HG02938 (cell line): ENCODE results near the gene LMTK2.

Experiments
- ATAC-seq: cut with Tn5 transposase; IDR thresholded peaks from one replicate; pipeline ENCODE4 v1.9.1; 2021; ENCODE audit warnings: mild to moderate bottlenecking, moderate library complexity; ENCODE audit not compliant: unreplicated experiment

The LMTK2 gene

DNA sequence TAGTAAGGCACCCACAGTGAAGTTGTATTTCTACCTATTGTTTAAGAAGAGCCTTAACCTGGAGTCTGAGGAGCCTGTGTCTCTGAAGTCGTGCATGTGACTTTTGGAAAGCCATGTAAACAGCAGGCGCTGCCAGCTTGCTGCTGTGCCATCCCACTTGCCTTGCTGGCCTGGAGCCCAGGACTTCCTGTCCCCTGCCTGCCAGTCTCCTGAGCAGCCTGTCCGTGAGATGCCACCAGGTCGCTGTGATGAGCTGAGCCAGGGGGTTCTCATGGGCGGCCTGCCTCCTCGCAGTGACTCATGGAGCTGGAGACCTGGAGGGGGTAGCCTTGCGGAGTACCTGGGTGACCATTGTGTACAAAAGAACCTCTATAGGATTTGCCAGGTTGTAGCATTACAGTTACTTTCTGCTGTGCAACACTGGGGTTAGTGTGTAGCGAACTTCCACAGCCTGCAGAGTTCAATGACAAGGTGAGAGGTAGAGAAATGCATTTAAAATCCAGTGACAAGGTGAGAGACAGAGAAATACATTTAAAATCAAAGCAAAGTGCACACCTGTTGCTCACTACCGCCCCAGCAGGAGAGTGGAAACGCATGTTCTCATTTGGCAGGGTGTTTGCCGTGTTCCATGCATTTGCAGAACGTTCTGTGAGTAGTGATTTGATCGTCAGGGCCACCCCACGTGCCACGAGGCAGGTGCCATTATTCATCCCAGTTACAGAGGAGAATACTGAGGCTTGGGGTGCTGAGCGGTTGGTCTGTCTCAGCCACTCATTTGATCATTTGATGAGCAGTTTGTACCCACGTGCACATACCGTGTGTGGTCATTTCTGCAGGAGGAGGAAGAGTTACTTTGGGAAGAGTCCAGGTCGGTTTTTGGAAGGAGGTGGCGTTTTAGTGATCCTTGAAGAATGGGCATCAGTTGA is 67.9 kb downstream of the LMTK2 start:
- ATAC-seq: no peak

DNA sequence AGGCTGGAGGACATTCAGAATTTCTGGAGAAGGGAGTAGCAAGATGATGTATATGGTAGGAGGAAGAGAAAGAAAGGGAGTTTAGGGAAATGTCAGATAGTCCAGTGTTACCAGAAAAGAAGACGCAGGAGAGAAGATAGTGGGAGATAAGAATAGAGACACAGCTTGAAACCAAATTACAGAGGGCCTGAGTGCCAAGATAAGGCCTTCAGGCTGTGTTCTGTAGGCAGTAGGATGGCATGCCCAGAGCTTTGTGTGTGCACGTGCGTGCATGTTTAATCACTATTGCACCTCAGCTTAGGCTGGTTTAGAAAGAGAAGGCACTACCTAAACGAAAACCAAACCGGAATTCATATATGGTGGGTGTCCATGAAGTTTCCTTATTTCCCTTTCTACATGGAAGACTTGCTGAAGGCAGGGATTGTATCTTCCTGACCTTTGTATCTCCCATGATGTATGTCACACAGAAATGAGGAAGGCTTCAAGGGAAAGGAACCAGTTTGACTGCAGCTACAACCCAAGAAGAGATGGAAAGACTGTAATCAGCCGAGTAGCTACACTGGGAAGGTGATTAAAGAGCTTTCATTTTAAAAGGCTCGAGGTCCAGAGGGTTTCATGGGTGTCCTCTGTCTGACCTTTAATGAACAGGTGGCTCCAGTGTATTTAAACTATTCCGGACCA is 68.7 kb downstream of the LMTK2 start:
- no peak for ATAC-seq

DNA sequence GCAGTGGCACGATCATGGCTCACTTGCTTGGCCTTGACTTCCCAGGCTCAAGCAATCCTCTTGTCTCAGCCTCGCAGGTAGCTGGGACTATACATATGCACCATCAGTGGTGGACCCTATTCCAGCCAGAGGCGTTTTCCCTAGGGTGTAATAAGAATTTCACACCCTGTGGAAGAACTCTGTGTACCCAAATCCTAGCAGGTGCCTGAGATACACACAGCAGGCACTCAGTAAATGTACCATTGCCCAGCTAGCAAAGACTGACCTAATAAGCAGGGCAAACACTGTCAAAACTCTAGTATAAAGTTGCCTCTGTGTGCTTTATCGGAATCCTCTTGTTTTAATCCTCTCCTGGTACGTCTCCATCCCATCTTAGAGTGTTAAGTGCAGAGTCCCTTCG is 70.9 kb downstream of the LMTK2 start:
- no peak for ATAC-seq

DNA sequence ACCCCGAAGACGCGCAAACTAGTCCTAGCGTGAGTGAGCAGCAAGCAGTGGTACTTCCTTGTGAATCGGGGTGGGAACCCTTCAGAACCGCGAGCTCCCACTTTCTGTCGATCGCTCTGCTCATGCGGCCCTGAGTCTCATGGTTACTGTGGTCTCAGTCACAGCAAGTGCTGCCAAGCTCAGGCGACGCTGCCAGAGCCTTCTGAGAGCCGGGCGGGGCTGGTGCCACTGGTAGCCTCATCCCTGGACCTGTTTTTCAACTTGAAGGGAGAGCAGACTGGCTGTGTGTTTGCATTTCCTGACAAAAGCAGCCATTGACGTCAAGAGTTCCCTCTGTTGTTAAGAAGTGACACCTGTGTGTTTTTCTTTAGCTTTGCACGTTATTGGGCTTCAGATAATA is 71.7 kb downstream of the LMTK2 start:
- no peak for ATAC-seq

DNA sequence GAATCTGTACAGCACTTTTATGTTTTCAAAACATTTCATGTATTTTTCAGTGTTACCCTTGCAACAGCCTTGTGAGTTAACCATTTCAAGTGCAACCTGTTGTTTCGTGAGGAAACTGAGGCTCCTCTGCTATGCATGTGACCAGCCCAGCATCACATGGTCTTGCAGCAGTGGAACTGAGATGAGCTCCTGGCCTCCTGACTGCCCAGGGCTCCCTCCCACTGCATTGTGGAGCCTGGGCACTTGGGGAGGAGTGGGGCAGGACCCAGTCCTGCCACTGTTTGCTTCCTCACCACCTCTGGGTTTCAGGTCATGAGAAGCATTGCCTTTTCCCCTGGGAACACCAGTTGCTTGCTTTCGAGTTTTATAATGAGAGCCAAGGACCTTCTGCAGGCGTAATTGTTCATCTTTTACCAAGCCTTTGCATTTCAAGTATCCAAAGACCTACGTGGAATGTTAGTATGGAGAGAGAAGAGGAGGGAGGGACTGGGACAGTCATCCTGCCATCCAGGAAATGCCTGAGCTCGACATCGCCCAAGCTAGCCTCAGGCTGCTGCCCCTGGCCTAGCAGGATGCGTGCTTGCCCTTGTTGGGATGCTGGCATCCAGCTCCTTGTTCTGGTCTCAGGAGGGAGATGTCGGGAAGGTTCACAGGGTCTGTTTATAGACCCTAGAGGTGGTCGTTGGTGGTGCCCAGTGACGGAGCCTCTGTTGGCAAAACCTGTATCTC is 72.3 kb downstream of the LMTK2 start:
- no peak for ATAC-seq

DNA sequence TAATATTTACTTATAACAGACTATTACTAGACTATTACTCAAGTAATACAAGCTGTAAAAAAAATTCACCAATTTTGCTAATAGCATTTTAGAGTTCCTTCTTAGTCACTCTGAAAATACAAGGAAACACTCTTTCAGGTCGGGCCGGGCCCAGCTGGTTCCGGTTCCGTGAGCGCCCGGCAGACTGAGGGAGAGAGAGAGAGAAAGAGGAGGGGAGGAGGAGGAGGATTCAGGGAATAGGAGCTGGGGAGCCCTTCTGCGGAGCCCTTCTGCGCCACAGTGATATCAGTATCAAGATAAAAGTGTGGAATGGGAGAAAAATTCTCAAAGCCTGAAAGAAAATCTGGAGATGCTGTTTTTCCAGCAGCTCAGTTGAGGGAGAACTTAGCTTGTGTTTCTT is 74.1 kb downstream of the LMTK2 start:
- ATAC-seq: no peak

DNA sequence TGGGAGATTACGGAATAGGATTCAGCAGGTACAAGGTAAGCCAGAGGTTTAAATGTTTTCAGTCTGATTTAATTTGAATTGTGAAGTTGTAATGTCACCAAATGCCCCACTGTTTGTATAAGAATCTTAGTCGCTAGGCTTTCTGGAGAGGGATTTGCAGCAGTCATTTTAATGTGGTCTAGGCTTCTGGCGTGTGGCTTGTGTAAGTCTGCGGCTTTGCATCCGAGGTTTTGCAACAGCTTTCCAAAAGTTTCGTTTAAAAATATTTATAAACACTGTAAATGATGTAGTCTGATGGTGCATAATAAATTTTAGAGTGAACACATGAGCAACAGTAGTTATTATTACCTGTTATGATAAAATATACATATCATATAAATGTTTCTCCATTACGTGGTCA is 78.4 kb downstream of the LMTK2 start:
- ATAC-seq: no peak

DNA sequence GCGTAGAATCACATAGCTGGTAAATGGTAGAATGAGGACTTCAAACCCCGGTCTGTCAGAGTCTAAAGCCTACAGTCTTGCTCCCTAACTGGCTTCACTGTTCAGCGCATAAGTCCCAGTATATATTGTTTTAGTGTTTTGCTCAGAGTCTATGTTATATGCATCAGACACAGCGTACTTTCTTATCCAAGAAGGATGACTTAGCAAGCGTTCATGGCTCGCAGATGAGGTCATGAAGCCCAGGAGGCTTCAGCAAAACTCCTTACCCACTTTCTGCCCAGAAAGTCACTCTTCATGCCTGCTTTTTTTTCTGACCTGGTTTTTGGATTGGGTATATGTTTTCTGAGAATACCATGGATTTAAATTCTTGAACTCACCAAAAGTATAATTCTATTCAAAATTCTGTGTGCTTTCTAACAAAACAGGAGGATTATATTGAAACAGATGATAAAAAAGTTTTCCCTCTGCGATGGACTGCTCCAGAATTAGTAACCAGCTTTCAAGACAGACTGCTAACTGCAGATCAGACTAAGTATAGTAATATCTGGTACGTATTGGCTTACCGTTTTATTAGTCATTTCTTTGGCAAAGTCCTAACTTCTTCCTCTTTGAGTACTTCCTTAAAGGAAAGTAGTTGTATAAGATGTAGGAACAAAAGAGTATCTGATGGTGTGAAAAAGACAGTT is 79.9 kb downstream of the LMTK2 start:
- ATAC-seq: no peak

DNA sequence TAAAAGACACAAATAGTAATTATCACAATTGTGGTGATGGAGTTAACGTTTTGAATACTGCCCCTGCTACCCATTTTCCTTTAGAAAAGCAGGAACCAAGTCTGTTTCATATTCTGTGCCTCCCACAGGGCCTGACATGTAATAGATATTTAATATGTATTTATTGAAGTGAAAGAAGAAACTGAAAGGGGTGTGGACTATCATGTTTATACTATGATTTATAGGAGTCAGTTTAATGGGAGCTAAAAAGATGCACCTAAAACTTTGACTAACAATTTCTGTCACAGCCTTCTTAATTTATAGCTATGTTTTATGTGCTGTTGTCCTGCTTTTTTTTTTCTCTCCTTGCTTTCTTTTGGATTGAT is 80.5 kb downstream of the LMTK2 start:
- ATAC-seq: no peak

DNA sequence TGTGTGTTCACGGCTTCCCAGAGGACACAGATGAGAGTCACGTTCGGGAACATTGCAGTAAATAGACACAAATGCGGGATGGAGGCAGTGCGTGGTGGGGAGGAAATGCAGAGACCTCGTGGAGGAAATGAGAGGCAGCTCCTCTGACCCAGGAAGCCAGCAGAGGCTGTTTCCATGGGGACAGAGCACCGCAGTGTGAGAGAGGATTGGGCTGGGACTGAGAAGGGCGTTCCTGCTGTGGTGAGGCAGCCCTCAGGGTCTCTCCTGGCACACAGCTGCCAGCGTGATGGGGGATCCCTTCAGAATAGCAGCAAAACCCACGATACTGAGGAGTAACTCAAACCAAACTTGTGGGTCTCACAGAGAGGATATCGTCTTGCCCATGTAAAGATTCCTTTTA is 82.9 kb downstream of the LMTK2 start:
- no peak for ATAC-seq

DNA sequence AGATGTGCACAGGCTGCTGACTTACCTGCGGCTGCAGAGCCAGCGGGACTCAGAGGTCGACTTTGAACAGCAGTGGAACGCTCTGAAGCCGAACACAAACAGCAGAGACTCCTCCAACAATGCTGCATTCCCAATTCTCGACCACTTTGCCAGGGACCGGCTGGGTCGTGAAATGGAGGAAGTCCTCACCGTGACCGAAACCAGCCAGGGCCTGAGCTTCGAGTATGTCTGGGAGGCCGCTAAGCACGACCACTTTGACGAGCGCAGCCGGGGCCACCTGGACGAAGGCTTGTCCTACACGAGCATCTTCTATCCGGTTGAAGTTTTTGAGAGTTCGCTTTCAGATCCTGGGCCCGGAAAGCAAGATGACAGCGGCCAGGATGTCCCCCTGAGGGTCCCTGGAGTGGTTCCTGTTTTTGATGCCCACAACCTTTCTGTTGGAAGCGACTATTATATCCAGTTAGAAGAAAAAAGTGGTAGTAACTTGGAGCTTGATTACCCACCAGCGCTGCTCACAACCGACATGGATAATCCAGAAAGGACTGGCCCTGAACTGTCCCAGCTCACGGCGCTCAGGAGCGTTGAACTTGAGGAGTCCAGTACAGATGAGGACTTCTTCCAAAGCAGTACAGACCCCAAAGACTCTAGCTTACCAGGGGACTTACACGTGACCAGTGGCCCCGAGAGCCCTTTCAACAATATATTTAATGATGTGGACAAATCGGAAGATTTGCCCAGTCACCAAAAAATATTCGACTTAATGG is 85.2 kb downstream of the LMTK2 start:
- ATAC-seq: no peak

DNA sequence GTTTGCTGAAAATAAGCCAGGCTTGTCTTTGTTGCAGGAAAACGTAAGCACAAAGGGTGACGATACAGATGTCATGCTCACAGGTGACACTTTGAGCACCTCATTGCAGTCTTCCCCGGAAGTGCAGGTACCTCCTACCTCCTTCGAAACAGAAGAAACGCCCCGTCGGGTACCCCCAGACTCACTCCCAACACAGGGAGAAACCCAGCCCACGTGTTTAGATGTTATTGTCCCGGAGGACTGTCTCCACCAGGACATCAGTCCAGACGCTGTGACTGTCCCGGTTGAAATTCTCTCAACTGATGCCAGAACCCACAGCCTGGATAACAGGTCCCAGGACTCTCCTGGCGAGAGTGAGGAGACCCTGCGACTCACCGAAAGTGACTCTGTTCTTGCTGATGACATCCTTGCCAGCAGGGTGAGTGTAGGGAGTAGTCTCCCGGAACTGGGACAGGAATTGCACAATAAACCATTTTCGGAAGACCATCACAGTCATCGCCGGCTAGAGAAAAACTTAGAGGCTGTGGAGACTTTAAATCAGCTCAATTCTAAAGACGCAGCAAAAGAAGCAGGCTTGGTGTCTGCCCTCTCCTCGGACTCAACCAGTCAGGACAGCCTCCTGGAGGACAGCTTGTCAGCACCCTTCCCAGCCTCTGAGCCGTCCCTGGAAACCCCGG is 86.3 kb downstream of the LMTK2 start:
- no peak for ATAC-seq

DNA sequence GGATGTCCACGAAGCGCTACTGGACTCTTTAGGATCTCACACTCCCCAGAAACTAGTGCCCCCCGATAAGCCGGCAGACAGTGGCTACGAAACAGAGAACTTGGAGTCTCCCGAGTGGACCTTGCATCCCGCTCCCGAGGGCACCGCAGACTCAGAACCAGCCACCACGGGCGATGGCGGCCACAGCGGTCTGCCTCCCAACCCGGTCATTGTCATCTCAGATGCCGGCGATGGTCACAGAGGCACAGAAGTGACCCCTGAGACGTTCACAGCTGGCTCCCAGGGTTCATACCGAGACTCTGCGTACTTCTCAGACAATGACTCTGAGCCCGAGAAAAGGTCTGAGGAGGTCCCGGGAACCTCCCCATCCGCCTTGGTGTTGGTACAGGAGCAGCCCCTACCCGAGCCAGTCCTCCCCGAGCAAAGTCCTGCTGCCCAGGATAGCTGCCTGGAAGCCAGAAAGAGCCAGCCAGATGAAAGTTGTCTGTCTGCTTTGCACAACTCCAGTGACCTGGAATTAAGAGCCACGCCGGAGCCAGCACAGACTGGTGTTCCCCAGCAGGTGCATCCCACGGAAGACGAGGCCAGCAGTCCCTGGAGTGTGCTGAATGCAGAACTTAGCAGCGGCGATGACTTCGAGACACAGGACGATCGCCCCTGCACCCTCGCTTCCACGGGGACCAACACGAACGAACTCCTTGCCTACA is 87.0 kb downstream of the LMTK2 start:
- ATAC-seq: no peak

DNA sequence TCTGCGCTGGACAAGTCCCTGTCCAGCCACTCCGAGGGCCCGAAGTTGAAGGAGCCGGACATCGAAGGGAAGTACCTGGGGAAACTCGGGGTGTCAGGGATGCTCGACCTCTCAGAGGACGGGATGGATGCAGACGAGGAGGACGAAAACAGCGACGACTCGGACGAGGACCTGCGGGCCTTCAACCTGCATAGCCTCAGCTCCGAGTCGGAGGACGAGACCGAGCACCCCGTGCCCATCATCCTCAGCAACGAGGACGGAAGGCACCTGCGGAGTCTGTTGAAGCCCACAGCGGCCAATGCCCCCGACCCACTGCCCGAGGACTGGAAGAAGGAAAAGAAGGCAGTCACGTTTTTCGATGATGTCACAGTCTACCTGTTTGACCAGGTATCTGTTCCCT is 87.5 kb downstream of the LMTK2 start:
- ATAC-seq: no peak

DNA sequence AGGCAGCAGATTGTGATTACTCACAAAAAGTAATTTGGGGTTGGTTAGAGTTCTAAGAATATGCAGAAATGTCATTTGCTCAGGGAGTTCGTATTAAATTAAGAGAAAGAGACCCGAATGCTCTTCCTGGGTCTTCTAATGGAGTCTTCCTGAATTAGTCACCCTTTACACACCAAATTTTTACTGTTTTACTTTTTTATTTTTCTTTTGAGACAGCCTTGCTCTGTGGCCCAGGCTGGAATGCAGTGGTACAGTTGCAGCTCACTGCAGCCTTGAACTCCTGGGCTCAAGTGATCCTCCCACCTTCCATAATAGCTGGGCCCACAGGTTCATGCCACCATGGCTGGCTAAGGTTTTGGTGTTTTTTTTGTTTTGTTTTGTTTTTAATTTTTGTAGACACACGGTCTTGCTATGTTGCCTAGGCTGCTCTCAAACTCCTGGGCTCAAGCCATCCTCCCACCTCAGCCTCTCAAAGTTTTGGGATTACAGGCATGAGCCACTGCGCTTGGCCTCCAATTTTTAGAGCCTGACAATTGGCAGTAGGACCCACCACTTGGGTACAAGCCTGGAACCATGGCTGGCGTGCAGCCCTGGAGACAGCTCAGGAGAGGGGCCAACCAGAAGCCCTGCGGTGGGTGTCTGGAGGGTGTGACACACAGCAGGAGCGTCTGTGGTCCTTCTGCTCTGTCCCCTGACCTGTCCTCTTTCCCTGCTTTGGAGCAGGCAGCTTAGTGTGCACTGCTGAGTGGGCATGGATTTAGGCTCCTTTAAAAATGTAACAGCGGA is 88.2 kb downstream of the LMTK2 start:
- ATAC-seq: no peak

DNA sequence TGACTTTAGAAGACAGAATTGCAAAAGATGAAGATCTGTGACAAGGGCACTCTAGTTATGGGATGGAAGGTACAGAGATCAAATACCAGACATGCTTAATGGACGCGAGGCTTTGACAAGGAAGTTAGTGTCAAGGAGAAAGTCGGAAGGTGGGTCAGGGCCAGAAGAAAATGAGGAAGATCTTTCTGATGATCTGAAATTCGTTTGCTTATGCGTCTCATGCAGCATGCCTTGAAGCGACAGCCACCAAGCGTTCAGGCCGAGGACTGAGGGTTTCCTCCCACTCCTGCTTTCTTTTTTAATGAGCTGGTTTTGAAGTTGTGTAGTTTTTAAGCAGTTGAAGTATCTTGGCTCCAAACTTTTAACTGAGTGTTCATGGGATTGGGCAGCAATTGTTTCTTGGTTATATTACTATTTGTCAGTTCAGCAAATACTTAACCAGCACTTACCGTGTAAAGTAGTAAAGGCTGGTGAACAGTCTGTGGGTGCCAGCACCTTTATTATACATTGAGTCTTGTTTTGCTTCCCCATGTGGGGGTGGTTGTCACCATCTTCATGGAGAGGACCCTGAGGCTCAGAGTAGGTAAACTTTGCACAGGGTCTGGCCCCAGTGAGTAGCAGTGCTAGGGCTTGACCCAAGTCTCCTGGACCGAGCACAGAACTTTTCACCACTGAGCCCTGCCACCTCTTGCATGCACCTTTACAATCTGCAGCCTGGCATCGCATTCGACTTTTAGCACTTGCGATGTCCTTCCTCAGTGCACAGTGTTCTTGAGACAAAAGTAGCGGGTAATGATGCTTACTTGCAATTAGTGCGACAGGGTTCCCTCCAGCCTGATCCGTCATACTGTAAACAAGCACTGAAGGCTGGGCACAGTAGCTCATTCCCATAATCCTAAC is 90.3 kb downstream of the LMTK2 start:
- no peak for ATAC-seq

DNA sequence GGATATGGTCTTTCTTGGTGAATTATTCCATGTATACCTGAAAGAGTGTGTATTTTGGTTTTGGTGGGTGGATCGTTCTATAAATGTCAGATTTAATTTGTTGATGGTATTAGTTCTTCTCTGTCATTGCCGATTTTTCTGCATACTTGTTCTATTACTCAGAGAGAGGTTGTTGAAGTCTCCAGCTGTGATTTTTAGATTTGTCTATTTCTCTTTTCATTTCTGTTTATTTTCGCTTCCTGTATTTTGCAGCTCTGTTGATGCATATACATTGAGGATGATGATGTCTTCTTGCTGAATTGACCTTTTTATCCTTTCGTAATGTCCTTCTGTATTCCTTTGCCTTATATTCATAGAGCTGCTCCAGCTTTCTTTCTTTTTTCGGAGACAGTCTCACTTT is 92.5 kb downstream of the LMTK2 start:
- no peak for ATAC-seq

DNA sequence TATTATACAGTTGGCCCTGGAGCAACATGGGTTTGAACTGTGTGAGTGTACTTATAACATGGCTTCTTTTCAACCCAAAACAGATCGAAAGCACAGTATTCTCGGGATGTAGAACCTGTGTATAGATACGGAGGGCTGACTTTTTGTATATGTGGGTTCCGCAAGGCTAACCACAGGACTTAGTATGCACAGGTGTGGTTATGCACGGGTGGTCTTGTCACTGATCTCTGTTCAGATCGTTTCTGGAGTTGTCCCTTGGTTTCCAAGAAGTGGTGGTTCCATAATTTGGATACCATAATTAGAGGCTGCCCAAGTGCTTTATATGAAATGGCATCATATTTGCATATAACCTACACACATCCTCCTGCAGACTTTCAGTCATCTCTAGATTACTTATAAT is 93.7 kb downstream of the LMTK2 start:
- peak; percentile 38 for ATAC-seq
